ENCODE data around the gene ZNF486. TPM values are rescaled to one million over a fixed set of nuclear protein-coding genes. Genes with fewer than 3 reads are reported as not detected.
"Not testable (repeated sequence)": the region's sequence is repeated elsewhere in the genome, so short reads cannot be mapped to it uniquely, and the experiment has no call there.

ZNF486 gene
- 3.9 and 6.3 TPM in 2 replicates for total RNA-seq (2012; rRNA removed)

- Histone ChIP-seq H3K4me3 (ENCODE audit: low read length) (peak within 1 kb of the TSS; percentile 79), H3K36me3 (ENCODE audit: insufficient read depth, low read length) (peaks cover 15% of the 10 kb centered on the region), H3K9me3 (replicated peaks; ENCODE audit: low read length) (no peaks in the 10 kb centered on the region), H3K27me3 (ENCODE audit: control insufficient read depth, insufficient read depth, low read length) (no peaks in the 10 kb centered on the region), H3K4me1 (ENCODE audit: control insufficient read depth, insufficient read depth, low read length) (peaks cover 5% of the 10 kb centered on the region), H3K4me2 (ENCODE audit: low read length) (peak within 1 kb of the TSS; percentile 73), H3K9ac (ENCODE audit: low read depth, low read length) (peak within 1 kb of the TSS; percentile 82)
Measured at GRCh38 chr19:20167020-20167644, at the start of gene ZNF486. Gene ZNF486, plus strand, starts transcription at chr19:20167214. Its CDS starts 117 bp downstream, at chr19:20167331.

DNA sequence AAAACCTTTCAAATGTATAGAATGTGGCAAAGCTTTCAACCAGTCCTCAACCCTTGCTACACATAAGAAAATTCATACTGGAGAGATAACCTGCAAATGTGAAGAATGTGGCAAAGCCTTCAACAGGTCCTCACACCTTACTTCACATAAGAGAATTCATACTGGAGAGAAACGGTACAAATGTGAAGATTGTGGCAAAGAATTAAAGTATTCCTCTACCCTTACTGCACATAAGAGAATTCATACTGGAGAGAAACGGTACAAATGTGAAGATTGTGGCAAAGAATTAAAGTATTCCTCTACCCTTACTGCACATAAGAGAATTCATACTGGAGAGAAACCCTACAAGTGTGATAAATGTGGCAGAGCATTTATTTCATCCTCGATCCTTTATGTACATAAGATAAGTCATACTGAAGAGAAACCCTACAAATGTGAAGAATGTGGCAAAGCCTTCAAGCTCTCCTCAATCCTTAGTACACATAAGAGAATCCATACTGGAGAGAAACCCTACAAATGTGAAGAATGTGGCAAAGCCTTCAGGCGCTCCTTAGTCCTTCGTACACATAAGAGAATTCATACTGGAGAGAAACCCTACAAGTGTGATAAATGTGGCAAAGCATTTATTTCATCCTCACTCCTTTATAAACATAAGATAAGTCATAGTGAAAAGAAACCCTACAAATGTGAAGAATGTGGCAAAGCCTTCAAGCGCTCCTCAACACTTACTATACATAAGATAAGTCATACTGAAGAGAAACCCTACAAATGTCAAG lies 48.8 kb upstream of the ZNF486 start:
- not testable (repeated sequence) for H3K4me3 ChIP-seq (ENCODE audit: low read length); H3K4me2 ChIP-seq (ENCODE audit: low read length); H3K9ac ChIP-seq (ENCODE audit: low read depth, low read length); H3K27me3 ChIP-seq (ENCODE audit: control insufficient read depth, insufficient read depth, low read length); H3K4me1 ChIP-seq (ENCODE audit: control insufficient read depth, insufficient read depth, low read length); H3K36me3 ChIP-seq (ENCODE audit: insufficient read depth, low read length)
- peaks cover 29% of the 10 kb centered on the region for H3K9me3 ChIP-seq (replicated peaks; ENCODE audit: low read length)

DNA sequence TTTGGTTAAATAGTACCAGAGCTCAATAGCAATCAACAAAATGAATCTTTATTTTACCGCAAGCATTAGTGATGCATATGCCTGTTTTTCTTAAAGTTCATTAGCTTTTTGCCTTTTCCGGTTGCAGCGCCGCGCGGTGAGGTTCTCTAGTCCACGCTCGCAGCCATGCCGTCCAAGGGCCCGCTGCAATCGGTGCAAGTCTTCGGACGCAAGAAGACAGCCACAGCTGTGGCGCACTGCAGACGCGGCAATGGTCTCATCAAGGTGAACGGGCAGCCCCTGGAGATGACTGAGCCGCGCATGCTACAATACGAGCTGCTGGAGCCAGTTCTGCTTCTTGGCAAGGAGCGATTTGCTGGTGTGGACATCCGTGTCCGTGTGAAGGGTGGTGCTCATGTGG lies 42.1 kb upstream of the ZNF486 start:
- Histone ChIP-seq H3K36me3 (ENCODE audit: insufficient read depth, low read length) (no peaks in the 10 kb centered on the region), H3K4me2 (ENCODE audit: low read length) (no peak overlapping the region), H3K27me3 (ENCODE audit: control insufficient read depth, insufficient read depth, low read length) (no peaks in the 10 kb centered on the region), H3K4me1 (ENCODE audit: control insufficient read depth, insufficient read depth, low read length) (no peaks in the 10 kb centered on the region), H3K4me3 (ENCODE audit: low read length) (no peak overlapping the region), H3K9ac (ENCODE audit: low read depth, low read length) (no peak overlapping the region), H3K9me3 (replicated peaks; ENCODE audit: low read length) (peaks cover 10% of the 10 kb centered on the region)

DNA sequence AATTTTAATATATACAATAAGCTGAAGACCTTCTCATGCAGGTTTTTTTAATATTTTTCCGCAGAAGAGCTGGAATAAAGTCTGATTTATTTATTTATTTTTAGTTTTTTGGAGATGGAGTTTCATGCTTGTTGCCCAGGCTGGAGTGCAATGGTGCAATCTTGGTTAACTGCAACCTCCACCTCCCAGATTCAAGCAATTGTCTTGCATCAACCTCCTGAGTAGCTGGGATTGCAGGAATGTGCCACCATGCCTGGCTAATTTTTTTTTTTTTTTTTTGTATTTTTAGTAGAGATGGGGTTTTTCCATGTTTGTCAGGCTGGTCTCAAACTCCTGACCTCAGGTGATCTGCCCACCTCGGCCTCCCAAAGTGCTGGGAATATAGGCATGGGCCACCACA lies 34.1 kb upstream of the ZNF486 start:
- not testable (repeated sequence) for H3K36me3 ChIP-seq (ENCODE audit: insufficient read depth, low read length); H3K9me3 ChIP-seq (replicated peaks; ENCODE audit: low read length); H3K9ac ChIP-seq (ENCODE audit: low read depth, low read length); H3K4me2 ChIP-seq (ENCODE audit: low read length); H3K27me3 ChIP-seq (ENCODE audit: control insufficient read depth, insufficient read depth, low read length); H3K4me3 ChIP-seq (ENCODE audit: low read length); H3K4me1 ChIP-seq (ENCODE audit: control insufficient read depth, insufficient read depth, low read length)

- not testable (repeated sequence) for H3K9ac ChIP-seq (ENCODE audit: low read depth, low read length)
Measured at GRCh38 chr19:20137714-20138113, 29.3 kb upstream of the ZNF486 start.

GRCh38 chr19:20151617-20152145 lies 15.3 kb upstream of the ZNF486 start:
- no peak overlapping the region for H3K9ac ChIP-seq (ENCODE audit: low read depth, low read length)
- H3K9me3 ChIP-seq (replicated peaks; ENCODE audit: low read length) = no peaks in the 10 kb centered on the region

More at GRCh38 chr19:20137714-20138113, 29.3 kb upstream of the ZNF486 start:
- not testable (repeated sequence) for H3K4me1 ChIP-seq (ENCODE audit: control insufficient read depth, insufficient read depth, low read length); H3K4me2 ChIP-seq (ENCODE audit: low read length); H3K9me3 ChIP-seq (replicated peaks; ENCODE audit: low read length); H3K36me3 ChIP-seq (ENCODE audit: insufficient read depth, low read length); H3K4me3 ChIP-seq (ENCODE audit: low read length); H3K27me3 ChIP-seq (ENCODE audit: control insufficient read depth, insufficient read depth, low read length)

GRCh38 chr19:20152506-20152905 lies 14.5 kb upstream of the ZNF486 start:
- not testable (repeated sequence) for H3K27me3 ChIP-seq (ENCODE audit: control insufficient read depth, insufficient read depth, low read length); H3K9ac ChIP-seq (ENCODE audit: low read depth, low read length); H3K4me1 ChIP-seq (ENCODE audit: control insufficient read depth, insufficient read depth, low read length); H3K9me3 ChIP-seq (replicated peaks; ENCODE audit: low read length); H3K4me2 ChIP-seq (ENCODE audit: low read length); H3K4me3 ChIP-seq (ENCODE audit: low read length); H3K36me3 ChIP-seq (ENCODE audit: insufficient read depth, low read length)

More at GRCh38 chr19:20151617-20152145, 15.3 kb upstream of the ZNF486 start:
- H3K4me3 ChIP-seq (ENCODE audit: low read length) = no peak overlapping the region
- H3K4me1 ChIP-seq (ENCODE audit: control insufficient read depth, insufficient read depth, low read length) = no peaks in the 10 kb centered on the region
- H3K27me3 ChIP-seq (ENCODE audit: control insufficient read depth, insufficient read depth, low read length) = no peaks in the 10 kb centered on the region
- H3K4me2 ChIP-seq (ENCODE audit: low read length) = no peak overlapping the region
- no peaks in the 10 kb centered on the region for H3K36me3 ChIP-seq (ENCODE audit: insufficient read depth, low read length)

DNA sequence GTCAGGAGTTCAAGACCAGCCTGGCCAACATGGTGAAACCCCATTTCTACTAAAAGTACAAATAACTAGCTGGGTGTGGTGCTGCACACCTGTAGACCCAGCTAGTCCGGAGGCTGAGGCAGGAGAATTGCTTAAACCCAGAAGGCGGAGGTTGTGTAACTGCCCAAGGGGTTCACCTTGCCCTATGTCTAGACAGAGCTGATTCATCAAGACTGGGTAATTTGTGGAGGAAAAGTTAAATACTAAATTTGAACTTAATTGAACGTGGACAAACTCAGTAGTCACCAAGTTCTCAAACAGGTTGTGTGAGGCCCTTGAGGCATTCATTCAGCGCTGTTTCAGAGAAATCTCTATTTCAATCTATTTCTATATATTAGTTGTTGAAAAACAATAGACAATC lies 13.7 kb upstream of the ZNF486 start:
- H3K4me2 ChIP-seq (ENCODE audit: low read length) = no peak overlapping the region
- H3K9ac ChIP-seq (ENCODE audit: low read depth, low read length) = no peak overlapping the region
- H3K36me3 ChIP-seq (ENCODE audit: insufficient read depth, low read length) = no peaks in the 10 kb centered on the region
- H3K4me3 ChIP-seq (ENCODE audit: low read length) = no peak overlapping the region
- no peaks in the 10 kb centered on the region for H3K27me3 ChIP-seq (ENCODE audit: control insufficient read depth, insufficient read depth, low read length)
- no peaks in the 10 kb centered on the region for H3K9me3 ChIP-seq (replicated peaks; ENCODE audit: low read length)
- no peaks in the 10 kb centered on the region for H3K4me1 ChIP-seq (ENCODE audit: control insufficient read depth, insufficient read depth, low read length)

GRCh38 chr19:20154636-20155035 lies 12.4 kb upstream of the ZNF486 start:
- H3K4me2 ChIP-seq (ENCODE audit: low read length) = no peak overlapping the region
- H3K4me1 ChIP-seq (ENCODE audit: control insufficient read depth, insufficient read depth, low read length) = no peaks in the 10 kb centered on the region
- H3K36me3 ChIP-seq (ENCODE audit: insufficient read depth, low read length) = no peaks in the 10 kb centered on the region
- no peak overlapping the region for H3K4me3 ChIP-seq (ENCODE audit: low read length)
- H3K27me3 ChIP-seq (ENCODE audit: control insufficient read depth, insufficient read depth, low read length) = no peaks in the 10 kb centered on the region
- no peaks in the 10 kb centered on the region for H3K9me3 ChIP-seq (replicated peaks; ENCODE audit: low read length)
- no peak overlapping the region for H3K9ac ChIP-seq (ENCODE audit: low read depth, low read length)

- H3K4me3 ChIP-seq (ENCODE audit: low read length) = no peak overlapping the region
- H3K4me1 ChIP-seq (ENCODE audit: control insufficient read depth, insufficient read depth, low read length) = peaks cover 1% of the 10 kb centered on the region
- no peaks in the 10 kb centered on the region for H3K27me3 ChIP-seq (ENCODE audit: control insufficient read depth, insufficient read depth, low read length)
- H3K9ac ChIP-seq (ENCODE audit: low read depth, low read length) = no peak overlapping the region
- no peaks in the 10 kb centered on the region for H3K9me3 ChIP-seq (replicated peaks; ENCODE audit: low read length)
- H3K4me2 ChIP-seq (ENCODE audit: low read length) = no peak overlapping the region
- no peaks in the 10 kb centered on the region for H3K36me3 ChIP-seq (ENCODE audit: insufficient read depth, low read length)
Measured at GRCh38 chr19:20162821-20163220, 4.2 kb upstream of the ZNF486 start.

DNA sequence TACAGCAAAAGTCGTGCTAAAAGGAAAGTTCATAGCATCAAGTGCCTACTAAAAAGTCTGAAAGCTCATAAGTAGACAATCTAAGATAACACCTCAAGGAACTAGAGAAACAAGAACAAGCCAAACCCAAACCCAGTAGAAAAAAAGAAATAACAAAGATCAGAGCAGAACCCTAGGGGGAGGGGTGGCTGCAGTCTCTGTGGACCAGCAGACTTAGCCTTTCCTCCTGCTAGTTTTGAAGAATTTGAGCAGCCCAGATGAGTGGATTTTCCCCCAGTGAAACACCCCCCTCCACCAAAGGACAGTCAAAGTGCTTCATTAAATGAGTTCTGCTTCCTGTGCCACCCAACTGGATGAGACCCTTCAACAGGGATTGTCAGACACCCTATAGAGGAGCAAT lies 2.6 kb upstream of the ZNF486 start:
- Histone ChIP-seq H3K4me2 (ENCODE audit: low read length) (no peak overlapping the region), H3K36me3 (ENCODE audit: insufficient read depth, low read length) (no peaks in the 10 kb centered on the region), H3K4me1 (ENCODE audit: control insufficient read depth, insufficient read depth, low read length) (peaks cover 5% of the 10 kb centered on the region), H3K9me3 (replicated peaks; ENCODE audit: low read length) (no peaks in the 10 kb centered on the region), H3K9ac (ENCODE audit: low read depth, low read length) (no peak overlapping the region), H3K4me3 (ENCODE audit: low read length) (no peak overlapping the region), H3K27me3 (ENCODE audit: control insufficient read depth, insufficient read depth, low read length) (no peaks in the 10 kb centered on the region)
